Smooth muscle cell (in vitro differentiated cells): Measurements from ENCODE around the gene RNF41. TPM values are rescaled to one million over a fixed set of nuclear protein-coding genes. Genes with fewer than 3 reads are reported as not detected.

Source experiments
- DNase-seq: peaks from one replicate; lab custom pipeline; 2025; ENCODE audit not compliant: unreplicated experiment; lab: John Stamatoyannopoulos, UW
- H2AFZ ChIP-seq: fragments of 200-600 bp; sonication (generic); 2 replicates; pipeline ENCODE4 v1.6.0; 2016; ENCODE audit warnings: antibody characterized with exemption, low read depth, mild to moderate bottlenecking
- H3F3A ChIP-seq: fragments of 200-600 bp; sonication (generic); 2 replicates; pipeline ENCODE4 v1.6.0; 2017; ENCODE audit warnings: antibody characterized with exemption, low read depth
- H3K27ac ChIP-seq: fragments of 200-600 bp; sonication (generic); 2 replicates; pipeline ENCODE4 v1.5.1; 2016; ENCODE audit warnings: low read depth, mild to moderate bottlenecking
- H3K27me3 ChIP-seq: fragments of 200-600 bp; sonication (generic); 2 replicates; pipeline ENCODE4 v1.6.1; 2016; ENCODE audit warnings: low read depth, mild to moderate bottlenecking
- H3K36me3 ChIP-seq: fragments of 200-600 bp; sonication (generic); 2 replicates; pipeline ENCODE4 v1.5.1; 2016; ENCODE audit warnings: low read depth
- H3K4me1 ChIP-seq: fragments of 200-600 bp; sonication (generic); 2 replicates; pipeline ENCODE4 v1.5.1; 2016; ENCODE audit warnings: low read depth
- H3K4me2 ChIP-seq: fragments of 200-600 bp; sonication (generic); 2 replicates; pipeline ENCODE4 v1.6.0; 2016; ENCODE audit warnings: mild to moderate bottlenecking
- H3K4me3 ChIP-seq: fragments of 200-600 bp; sonication (generic); 2 replicates; pipeline ENCODE4 v1.5.1; 2016; ENCODE audit warnings: mild to moderate bottlenecking
- H3K79me2 ChIP-seq: fragments of 200-600 bp; sonication (generic); 2 replicates; pipeline ENCODE4 v1.6.0; 2016; ENCODE audit warnings: low read depth, mild to moderate bottlenecking
- H3K9ac ChIP-seq: fragments of 200-600 bp; sonication (generic); 2 replicates; pipeline ENCODE4 v1.6.0; 2016; ENCODE audit warnings: low read depth
- H3K9me3 ChIP-seq: fragments of 200-600 bp; sonication (generic); replicated peaks from 2 replicates; pipeline ENCODE4 v1.5.1; 2016; ENCODE audit warnings: low read depth
- H4K20me1 ChIP-seq: fragments of 200-600 bp; sonication (generic); 2 replicates; pipeline ENCODE4 v1.6.0; 2016; ENCODE audit warnings: low read depth
- WGBS: methylation state at CpG from one replicate; pipeline ENCODE4 v1.1.7; 2016; ENCODE audit warnings: low lambda C conversion rate; 5-methylcytosine and 5-hydroxymethylcytosine counted together
- polyA plus RNA-seq: library from polyadenylated mRNA; unstranded; fragments of >200 nt; fragmentation: Nextera tagmentation; extraction: Ambion mirVana; gene quantifications from 2 replicates; pipeline ENCODE4 v1.2.1, GENCODE V29; 2016
- total RNA-seq: library from RNA; depleted of rRNA; stranded (reverse); fragments of >200 nt; gene quantifications from 2 replicates; pipeline ENCODE4 v1.2.3, GENCODE V29; 2014
- TF ChIP-seq, protein P1 (sequence below): fragments of 200-600 bp; sonication (generic); IDR thresholded peaks from 2 replicates; pipeline ENCODE4 v1.5.1; 2017; ENCODE audit warnings: borderline replicate concordance, mild to moderate bottlenecking, antibody characterized with exemption; ENCODE audit not compliant: insufficient read depth, poor library complexity, severe bottlenecking

The RNF41 gene
- total and polyA plus RNA-seq, 2 experiments from 2014 or later, result 19.4 to 46.1 TPM

DNA sequence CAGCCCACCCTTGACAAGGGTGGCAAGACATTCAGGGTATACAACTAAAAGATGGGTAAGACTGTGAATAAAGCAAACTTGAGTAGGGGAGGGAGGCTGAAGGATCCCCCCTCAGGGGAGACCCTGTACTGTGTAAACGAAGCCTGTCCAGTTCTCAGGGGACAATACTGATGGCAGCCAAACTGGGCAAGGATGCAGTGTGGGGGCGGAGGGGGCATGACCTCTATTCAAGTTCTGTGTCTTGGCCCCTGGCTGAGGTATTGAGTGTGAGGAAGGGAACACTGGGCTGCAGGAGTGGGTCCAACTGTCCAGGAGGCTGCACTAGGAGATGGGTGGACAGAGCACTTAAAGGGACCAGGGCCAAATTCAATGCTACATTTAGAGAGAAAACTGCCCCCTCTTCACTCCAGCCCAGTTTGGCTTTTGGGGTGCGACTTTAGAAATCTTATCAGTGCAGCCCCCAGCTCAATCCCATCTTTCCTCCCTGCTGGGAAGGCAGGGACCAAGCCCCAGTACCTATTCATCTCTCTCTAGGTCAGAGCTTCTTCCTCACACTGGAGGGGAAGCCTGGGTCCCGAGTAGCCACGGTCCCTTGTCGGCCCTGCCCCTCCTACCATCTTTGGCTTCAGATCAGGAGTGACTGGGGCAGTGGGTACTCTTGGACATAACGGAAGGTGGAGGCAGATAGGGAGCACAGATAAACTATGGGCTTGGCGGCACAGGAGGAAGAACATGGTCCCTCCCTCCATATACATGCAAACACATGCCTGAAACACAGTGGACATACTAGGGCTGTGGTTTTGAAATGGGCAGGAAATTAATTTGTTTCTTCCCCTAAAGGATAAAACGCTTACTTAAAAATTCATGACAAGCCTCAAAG is 19.9 kb upstream of the RNF41 start:
- H2AFZ ChIP-seq, result no peak overlapping the region
- no peaks in the 10 kb centered on the region for H3K4me1 ChIP-seq
- no peak overlapping the region for H3K9ac ChIP-seq
- H4K20me1 ChIP-seq, result peaks cover 69% of the 10 kb centered on the region
- no peaks in the 10 kb centered on the region for H3K9me3 ChIP-seq
- no peaks in the 10 kb centered on the region for H3F3A ChIP-seq
- no peaks in the 10 kb centered on the region for H3K27me3 ChIP-seq
- no peak overlapping the region for H3K4me3 ChIP-seq
- 94% methylated on average over 9 of the region's 9 CpGs for WGBS
- H3K36me3 ChIP-seq, result peaks cover 6% of the 10 kb centered on the region
- H3K79me2 ChIP-seq, result no peaks in the 10 kb centered on the region
- H3K4me2 ChIP-seq, result no peak overlapping the region
- DNase-seq, result no peak
- TF ChIP-seq, protein P1, sequence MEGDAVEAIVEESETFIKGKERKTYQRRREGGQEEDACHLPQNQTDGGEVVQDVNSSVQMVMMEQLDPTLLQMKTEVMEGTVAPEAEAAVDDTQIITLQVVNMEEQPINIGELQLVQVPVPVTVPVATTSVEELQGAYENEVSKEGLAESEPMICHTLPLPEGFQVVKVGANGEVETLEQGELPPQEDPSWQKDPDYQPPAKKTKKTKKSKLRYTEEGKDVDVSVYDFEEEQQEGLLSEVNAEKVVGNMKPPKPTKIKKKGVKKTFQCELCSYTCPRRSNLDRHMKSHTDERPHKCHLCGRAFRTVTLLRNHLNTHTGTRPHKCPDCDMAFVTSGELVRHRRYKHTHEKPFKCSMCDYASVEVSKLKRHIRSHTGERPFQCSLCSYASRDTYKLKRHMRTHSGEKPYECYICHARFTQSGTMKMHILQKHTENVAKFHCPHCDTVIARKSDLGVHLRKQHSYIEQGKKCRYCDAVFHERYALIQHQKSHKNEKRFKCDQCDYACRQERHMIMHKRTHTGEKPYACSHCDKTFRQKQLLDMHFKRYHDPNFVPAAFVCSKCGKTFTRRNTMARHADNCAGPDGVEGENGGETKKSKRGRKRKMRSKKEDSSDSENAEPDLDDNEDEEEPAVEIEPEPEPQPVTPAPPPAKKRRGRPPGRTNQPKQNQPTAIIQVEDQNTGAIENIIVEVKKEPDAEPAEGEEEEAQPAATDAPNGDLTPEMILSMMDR, result no peak
- H3K27ac ChIP-seq, result no peak overlapping the region

DNA sequence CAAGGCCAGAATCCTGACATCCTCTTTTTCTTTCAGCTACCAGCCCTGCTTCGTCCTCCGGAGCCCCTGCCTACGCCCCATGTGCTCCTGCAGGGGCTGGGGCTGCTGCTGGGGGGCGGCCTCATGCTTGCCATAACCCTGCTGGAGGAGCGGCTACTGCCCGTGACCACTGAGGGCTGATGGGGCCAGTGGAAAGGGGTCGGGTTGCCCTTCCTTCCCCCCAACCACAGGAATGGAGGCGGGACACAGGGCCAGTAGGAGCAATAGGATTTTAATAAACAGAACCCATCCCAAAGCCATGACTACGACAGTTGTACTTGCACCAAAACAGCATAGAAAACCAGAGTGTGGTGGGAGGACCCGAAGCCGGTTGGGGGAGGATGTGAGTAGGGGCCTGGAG is 15.8 kb upstream of the RNF41 start:
- no peaks in the 10 kb centered on the region for H3K27me3 ChIP-seq
- 82% methylated on average over 11 of the region's 11 CpGs for WGBS
- no peak for DNase-seq
- H3F3A ChIP-seq, result peaks cover 4% of the 10 kb centered on the region
- H4K20me1 ChIP-seq, result peaks cover 48% of the 10 kb centered on the region
- no peak overlapping the region for H3K9ac ChIP-seq
- H3K79me2 ChIP-seq, result no peaks in the 10 kb centered on the region
- no peak overlapping the region for H3K27ac ChIP-seq
- TF ChIP-seq, protein P1, result no peak
- no peak overlapping the region for H3K4me3 ChIP-seq
- no peaks in the 10 kb centered on the region for H3K4me1 ChIP-seq
- H3K4me2 ChIP-seq, result no peak overlapping the region
- no peaks in the 10 kb centered on the region for H3K9me3 ChIP-seq
- H2AFZ ChIP-seq, result no peak overlapping the region
- no peaks in the 10 kb centered on the region for H3K36me3 ChIP-seq

DNA sequence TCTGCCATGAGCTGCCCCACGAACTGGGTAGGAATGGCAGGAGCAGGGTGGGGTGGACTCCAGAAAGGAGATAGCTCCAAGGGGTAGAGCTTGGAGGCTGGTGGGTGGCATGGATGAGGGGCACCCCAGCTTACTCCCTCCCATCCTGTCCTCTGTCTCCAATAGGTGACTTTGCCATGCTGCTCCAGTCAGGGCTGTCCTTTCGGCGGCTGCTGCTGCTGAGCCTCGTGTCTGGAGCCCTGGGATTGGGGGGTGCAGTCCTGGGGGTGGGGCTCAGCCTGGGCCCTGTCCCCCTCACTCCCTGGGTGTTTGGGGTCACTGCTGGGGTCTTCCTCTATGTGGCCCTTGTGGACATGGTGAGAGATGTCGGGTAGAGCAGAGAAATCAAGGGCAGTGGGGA is 15.3 kb upstream of the RNF41 start:
- no peaks in the 10 kb centered on the region for H3K9me3 ChIP-seq
- 94% methylated on average over 5 of the region's 5 CpGs for WGBS
- TF ChIP-seq, protein P1, result no peak
- peaks cover 43% of the 10 kb centered on the region for H4K20me1 ChIP-seq
- no peaks in the 10 kb centered on the region for H3K4me1 ChIP-seq
- no peak overlapping the region for H3K4me2 ChIP-seq
- no peak for DNase-seq
- no peaks in the 10 kb centered on the region for H3K27me3 ChIP-seq
- H3F3A ChIP-seq, result peaks cover 4% of the 10 kb centered on the region
- H3K79me2 ChIP-seq, result no peaks in the 10 kb centered on the region
- H3K36me3 ChIP-seq, result no peaks in the 10 kb centered on the region
- no peak overlapping the region for H3K9ac ChIP-seq
- no peak overlapping the region for H3K27ac ChIP-seq
- no peak overlapping the region for H3K4me3 ChIP-seq
- H2AFZ ChIP-seq, result no peak overlapping the region

DNA sequence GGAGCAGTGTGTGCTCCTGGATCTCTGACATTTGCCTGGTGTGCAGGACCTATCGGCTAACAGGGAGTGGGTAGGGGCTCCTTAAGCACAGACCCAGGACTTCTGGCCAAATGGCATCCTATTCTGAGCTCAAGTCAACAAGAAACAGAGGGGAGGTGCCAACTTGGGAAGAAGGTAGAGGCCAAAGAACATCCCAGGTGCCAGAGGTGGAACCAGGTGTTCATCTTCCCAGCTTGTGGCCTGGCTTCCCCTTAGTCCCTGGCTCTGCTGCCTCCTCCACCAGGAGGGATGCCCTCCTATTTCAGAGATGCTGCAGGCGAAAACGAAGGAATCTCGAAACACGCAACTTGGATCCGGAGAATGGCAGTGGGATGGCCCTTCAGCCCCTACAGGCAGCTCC is 14.4 kb upstream of the RNF41 start:
- no peaks in the 10 kb centered on the region for H3K4me1 ChIP-seq
- 96% methylated on average over 6 of the region's 6 CpGs for WGBS
- no peak overlapping the region for H3K4me3 ChIP-seq
- H2AFZ ChIP-seq, result no peak overlapping the region
- H3K9ac ChIP-seq, result no peak overlapping the region
- TF ChIP-seq, protein P1, result no peak
- H3K27me3 ChIP-seq, result no peaks in the 10 kb centered on the region
- H3K9me3 ChIP-seq, result no peaks in the 10 kb centered on the region
- DNase-seq, result no peak
- H3K79me2 ChIP-seq, result no peaks in the 10 kb centered on the region
- H3K36me3 ChIP-seq, result no peaks in the 10 kb centered on the region
- no peak overlapping the region for H3K4me2 ChIP-seq
- peaks cover 4% of the 10 kb centered on the region for H3F3A ChIP-seq
- no peak overlapping the region for H3K27ac ChIP-seq
- H4K20me1 ChIP-seq, result peaks cover 36% of the 10 kb centered on the region
